ENCODE results near the gene LRIT3.

DNA sequence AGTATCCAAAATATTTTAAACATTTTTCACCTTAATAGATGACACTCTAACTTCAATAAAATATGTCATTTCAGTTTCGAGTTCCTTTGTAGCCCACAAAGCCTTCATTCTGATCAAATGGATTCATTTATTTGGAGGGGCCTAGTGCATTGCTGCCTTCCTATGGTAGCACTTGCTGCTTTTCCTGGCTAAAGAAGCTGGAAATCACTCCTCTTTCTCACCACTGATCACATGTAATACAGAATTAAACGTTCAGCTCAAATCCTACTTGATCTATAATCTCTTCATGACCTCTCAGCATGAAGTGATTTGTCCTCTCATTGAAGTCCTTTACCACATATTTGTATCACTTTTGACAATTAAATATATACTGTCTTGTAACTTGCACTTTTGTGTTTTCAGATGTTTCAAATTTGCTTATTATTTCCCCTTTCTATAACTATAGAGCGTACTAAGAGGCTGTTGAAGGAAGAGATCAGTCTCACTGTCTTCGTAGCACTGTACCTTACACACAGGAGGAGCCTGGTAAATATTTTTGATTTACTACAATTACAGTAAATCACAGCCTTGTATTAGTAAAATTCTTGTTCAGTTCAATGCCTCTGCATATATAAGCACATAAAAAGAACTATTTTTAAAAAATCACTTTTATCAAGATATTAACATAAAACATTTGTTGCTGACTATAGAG is 46.7 kb upstream of the LRIT3 start:
- TF ChIP-seq FOXA1 (IDR thresholded peaks at IDR 0.05) (no peak), HNF4G (IDR thresholded peaks at IDR 0.05) (no peak), CTCF (IDR thresholded peaks at IDR 0.05; ENCODE audit: low read depth, low read length, missing input control) (no peak), MAX (IDR thresholded peaks at IDR 0.05) (no peak), TAF1 (conservative IDR thresholded peaks at IDR 0.05) (no peak), SP1 (IDR thresholded peaks at IDR 0.05) (no peak), NR2F2 (IDR thresholded peaks at IDR 0.05) (no peak), EGR1 (IDR thresholded peaks at IDR 0.05; ENCODE audit: low read depth in 2 of 2) (no peak), YY1 (IDR thresholded peaks at IDR 0.05) (peak; percentile 14), HNF4A (conservative IDR thresholded peaks at IDR 0.05) (peak in 1 of 2 donors; percentile 8), RXRA (IDR thresholded peaks at IDR 0.05) (no peak)

Data from liver (tissue), 3 donors.